A549 (cell line): ENCODE data around the gene FLNB.

ENCODE experiments used
- CEBPB ChIP-seq, 2 experiments: fragments of >200 bp in 1 of 2; sonication (Bioruptor Twin) in 1 of 2; formaldehyde crosslinking in 1 of 2; IDR thresholded peaks; 2 replicates each; pipeline ENCODE4 v1.6.1; 2012 to 2016
- ELK1 ChIP-seq: fragments of 150-350 bp; IDR thresholded peaks from 2 replicates; pipeline ENCODE4 v1.6.1; 2014; ENCODE audit warnings: low read depth, mild to moderate bottlenecking, low read length
- EP300 ChIP-seq, 2 experiments: fragments of >200 bp; sonication (Bioruptor Twin); formaldehyde crosslinking; IDR thresholded peaks; 2 replicates in 1 of 2; 3 replicates in 1 of 2; pipeline ENCODE4 v1.6.1; 2016 to 2017
- FOXS1 ChIP-seq: fragments of 250-450 bp; sonication (Bioruptor Pico); IDR thresholded peaks from 2 replicates; pipeline ENCODE4 v1.5.0; 2020; ENCODE audit warnings: mild to moderate bottlenecking, moderate library complexity
- HMGXB4 ChIP-seq: fragments of 250-450 bp; sonication (Bioruptor Pico); IDR thresholded peaks from 2 replicates; pipeline ENCODE4 v1.5.0; 2021; ENCODE audit warnings: mild to moderate bottlenecking, moderate library complexity, borderline replicate concordance
- KDM5A ChIP-seq: fragments of 200-600 bp; sonication (generic); IDR thresholded peaks from 2 replicates; pipeline ENCODE4 v1.6.1; 2016; ENCODE audit warnings: antibody characterized with exemption, mild to moderate bottlenecking
- NFE2L2 ChIP-seq: fragments of 150-350 bp; conservative IDR thresholded peaks from 2 replicates; pipeline ENCODE4 v1.6.1; 2014; ENCODE audit warnings: low read length
- PHF8 ChIP-seq: fragments of 200-600 bp; sonication (generic); IDR thresholded peaks from 2 replicates; pipeline ENCODE4 v1.6.1; 2016; ENCODE audit warnings: low read depth, mild to moderate bottlenecking, antibody characterized with exemption, moderate library complexity, borderline replicate concordance
- POLR2A ChIP-seq: IDR thresholded peaks from 2 replicates; pipeline ENCODE4 v1.6.1; 2012; ENCODE audit warnings: mild to moderate bottlenecking, low read length
- RCOR1 ChIP-seq: fragments of 150-350 bp; IDR thresholded peaks from 2 replicates; pipeline ENCODE4 v1.6.1; 2014; ENCODE audit warnings: antibody characterized with exemption, low read length, low read depth
- USF2 ChIP-seq: fragments of 450-650 bp; IDR thresholded peaks from 2 replicates; pipeline ENCODE4 v1.6.1; 2014; ENCODE audit warnings: antibody characterized with exemption

- TF ChIP-seq PHF8 (no peak), POLR2A (no peak), KDM5A (no peak), NFE2L2 (no peak), FOXS1 (CRISPR knock-in tag) (no peak), ELK1 (no peak), CEBPB (IDR thresholded peaks at IDR 0.05) (no peak), HMGXB4 (CRISPR knock-in tag) (no peak), USF2 (no peak), RCOR1 (no peak), EP300 (IDR thresholded peaks at IDR 0.05) (no peak)
Measured at GRCh38 chr3:58120075-58120812, 112.0 kb downstream of the FLNB start.
